SW480 (cell line): ENCODE measurements around the gene OGFOD1.

Experiments used
- DNase-seq: peaks from one replicate; pipeline ENCODE4 v3.0.0-alpha.2; 2016; ENCODE audit warnings: low spot score

The OGFOD1 gene

GRCh38 chr16:56450986-56451752, at the start of gene OGFOD1, which contains the start of gene NUDT21:
Gene OGFOD1 (plus strand): TSS chr16:56451554. CDS start chr16:56451613, 59 bp downstream.
Gene NUDT21 (minus strand): TSS chr16:56451332. CDS start chr16:56451202, 130 bp downstream.
- DNase-seq = peak; percentile 99

- no peak for DNase-seq
Observed at GRCh38 chr16:56405977-56406672, 45.2 kb upstream of the OGFOD1 start.

- no peak for DNase-seq
Observed at GRCh38 chr16:56408379-56409098, 42.8 kb upstream of the OGFOD1 start.

- no peak for DNase-seq
Observed at GRCh38 chr16:56409195-56409594, 42.2 kb upstream of the OGFOD1 start.

- DNase-seq = no peak
Observed at GRCh38 chr16:56411123-56411522, 40.2 kb upstream of the OGFOD1 start.

GRCh38 chr16:56411624-56412023, 39.7 kb upstream of the OGFOD1 start:
- DNase-seq = no peak

GRCh38 chr16:56413381-56413780, 38.0 kb upstream of the OGFOD1 start:
- DNase-seq = no peak

GRCh38 chr16:56414366-56414765, 37.0 kb upstream of the OGFOD1 start:
- no peak for DNase-seq

GRCh38 chr16:56415875-56416274, 35.5 kb upstream of the OGFOD1 start:
- DNase-seq = no peak

- no peak for DNase-seq
Observed at GRCh38 chr16:56417138-56417537, 34.2 kb upstream of the OGFOD1 start.

GRCh38 chr16:56419740-56420548, 31.4 kb upstream of the OGFOD1 start:
- DNase-seq = no peak

GRCh38 chr16:56420613-56421012, 30.7 kb upstream of the OGFOD1 start:
- no peak for DNase-seq

GRCh38 chr16:56421313-56421712, 30.0 kb upstream of the OGFOD1 start:
- DNase-seq = no peak

- no peak for DNase-seq
Observed at GRCh38 chr16:56421976-56422669, 29.2 kb upstream of the OGFOD1 start.

GRCh38 chr16:56422896-56423441, 28.4 kb upstream of the OGFOD1 start:
- DNase-seq = no peak

- DNase-seq = peak; percentile 30
Observed at GRCh38 chr16:56423584-56424403, 27.6 kb upstream of the OGFOD1 start.

- DNase-seq = peak; percentile 11
Observed at GRCh38 chr16:56424404-56424764, 27.0 kb upstream of the OGFOD1 start.

GRCh38 chr16:56424791-56425438, 26.4 kb upstream of the OGFOD1 start:
- DNase-seq = no peak

GRCh38 chr16:56425439-56425832, 25.9 kb upstream of the OGFOD1 start, which contains the start of gene AMFR:
Gene AMFR (minus strand): TSS chr16:56425545. CDS start chr16:56425327, 218 bp downstream.
- DNase-seq = peak; percentile 73
